NT2/D1 (cell line): ENCODE results near the gene TBK1.

Experiments used
- DNase-seq: peaks from one replicate; pipeline ENCODE4 v3.0.0-alpha.2; 2011; ENCODE audit warnings: low read depth, low spot score
- H3K27me3 ChIP-seq: 2 replicates; pipeline ENCODE4 v1.6.0; 2011; ENCODE audit warnings: mild to moderate bottlenecking; ENCODE audit not compliant: insufficient read length, insufficient read depth
- H3K36me3 ChIP-seq: 2 replicates; pipeline ENCODE4 v1.6.1; 2011; ENCODE audit warnings: mild to moderate bottlenecking, low read length, mixed read lengths; ENCODE audit not compliant: insufficient read depth, insufficient read length
- H3K4me1 ChIP-seq: 2 replicates; pipeline ENCODE4 v1.5.1; 2011; ENCODE audit not compliant: insufficient read depth, insufficient read length
- H3K4me3 ChIP-seq: 2 replicates; pipeline ENCODE4 v1.5.1; 2011; ENCODE audit warnings: low read depth; ENCODE audit not compliant: insufficient read length
- H3K9ac ChIP-seq: 2 replicates; pipeline ENCODE4 v1.6.0; 2011; ENCODE audit warnings: low read depth; ENCODE audit not compliant: insufficient read length
- H3K9me3 ChIP-seq: 2 replicates; pipeline ENCODE4 v1.5.1; 2011; ENCODE audit warnings: mild to moderate bottlenecking, low read length; ENCODE audit not compliant: insufficient read depth
- SUZ12 ChIP-seq: IDR thresholded peaks from 2 replicates; pipeline ENCODE4 v1.6.1; 2011; ENCODE audit not compliant: insufficient read length, insufficient read depth; ENCODE audit errors: extremely low read depth
- YY1 ChIP-seq: IDR thresholded peaks from 2 replicates; pipeline ENCODE4 v1.6.1; 2011; ENCODE audit not compliant: insufficient read length, insufficient read depth
- ZNF274 ChIP-seq: IDR thresholded peaks from 2 replicates; pipeline ENCODE4 v1.6.1; 2011; ENCODE audit warnings: mild to moderate bottlenecking, low read depth, low read length

Gene TBK1

GRCh38 chr12:64480148-64480547 is 28.2 kb downstream of the TBK1 start:
- H3K36me3 ChIP-seq, result peaks cover 39% of the 10 kb centered on the region
- H3K4me1 ChIP-seq, result no peaks in the 10 kb centered on the region
- TF ChIP-seq ZNF274 (no peak), YY1 (no peak), SUZ12 (no peak)

GRCh38 chr12:64486657-64487056 is 34.7 kb downstream of the TBK1 start:
- Histone ChIP-seq H3K27me3 (no peaks in the 10 kb centered on the region), H3K9ac (no peak overlapping the region), H3K9me3 (no peaks in the 10 kb centered on the region), H3K4me3 (no peak overlapping the region), H3K36me3 (peaks cover 72% of the 10 kb centered on the region), H3K4me1 (no peaks in the 10 kb centered on the region)
- no peak for TF ChIP-seq SUZ12
- TF ChIP-seq ZNF274, result no peak
- TF ChIP-seq YY1, result no peak
- DNase-seq, result no peak

More at GRCh38 chr12:64480148-64480547, 28.2 kb downstream of the TBK1 start:
- H3K9ac ChIP-seq, result no peak overlapping the region
- no peak overlapping the region for H3K4me3 ChIP-seq
- peaks cover 13% of the 10 kb centered on the region for H3K9me3 ChIP-seq
- no peaks in the 10 kb centered on the region for H3K27me3 ChIP-seq
- DNase-seq, result no peak

- H3K9ac ChIP-seq, result no peak overlapping the region
- no peaks in the 10 kb centered on the region for H3K27me3 ChIP-seq
- DNase-seq, result no peak
- H3K36me3 ChIP-seq, result peaks cover 90% of the 10 kb centered on the region
- H3K4me1 ChIP-seq, result no peaks in the 10 kb centered on the region
- no peaks in the 10 kb centered on the region for H3K9me3 ChIP-seq
- no peak overlapping the region for H3K4me3 ChIP-seq
- no peak for TF ChIP-seq ZNF274
- no peak for TF ChIP-seq YY1
- TF ChIP-seq SUZ12, result no peak
These were observed 39.8 kb downstream of the TBK1 start for GRCh38 chr12:64491718-64492117.

GRCh38 chr12:64493513-64493912 is 41.6 kb downstream of the TBK1 start:
- TF ChIP-seq ZNF274 (no peak), YY1 (no peak), SUZ12 (no peak)
- Histone ChIP-seq H3K9ac (no peak overlapping the region), H3K4me3 (no peak overlapping the region), H3K9me3 (no peaks in the 10 kb centered on the region), H3K27me3 (no peaks in the 10 kb centered on the region), H3K36me3 (peaks cover 92% of the 10 kb centered on the region), H3K4me1 (no peaks in the 10 kb centered on the region)
- DNase-seq, result no peak

- H3K4me1 ChIP-seq, result no peaks in the 10 kb centered on the region
- DNase-seq, result no peak
- H3K9ac ChIP-seq, result no peak overlapping the region
- H3K27me3 ChIP-seq, result no peaks in the 10 kb centered on the region
- TF ChIP-seq SUZ12 (no peak), YY1 (no peak), ZNF274 (no peak)
- H3K9me3 ChIP-seq, result no peaks in the 10 kb centered on the region
- no peak overlapping the region for H3K4me3 ChIP-seq
- peaks cover 84% of the 10 kb centered on the region for H3K36me3 ChIP-seq
These were observed 43.2 kb downstream of the TBK1 start for GRCh38 chr12:64494998-64495729.

- Histone ChIP-seq H3K4me1 (no peaks in the 10 kb centered on the region), H3K27me3 (no peaks in the 10 kb centered on the region), H3K36me3 (peaks cover 75% of the 10 kb centered on the region), H3K9ac (no peak overlapping the region), H3K4me3 (no peak overlapping the region), H3K9me3 (no peaks in the 10 kb centered on the region)
- DNase-seq, result no peak
- TF ChIP-seq YY1, result no peak
- TF ChIP-seq SUZ12, result no peak
- TF ChIP-seq ZNF274, result no peak
These were observed 45.0 kb downstream of the TBK1 start for GRCh38 chr12:64496839-64497400.

GRCh38 chr12:64497484-64497883 is 45.6 kb downstream of the TBK1 start:
- no peak for TF ChIP-seq ZNF274
- no peak for TF ChIP-seq YY1
- TF ChIP-seq SUZ12, result no peak
- H3K36me3 ChIP-seq, result peaks cover 71% of the 10 kb centered on the region

More at GRCh38 chr12:64497484-64497883, 45.6 kb downstream of the TBK1 start:
- Histone ChIP-seq H3K4me1 (no peaks in the 10 kb centered on the region), H3K4me3 (no peak overlapping the region), H3K9ac (no peak overlapping the region), H3K9me3 (no peaks in the 10 kb centered on the region), H3K27me3 (no peaks in the 10 kb centered on the region)
- DNase-seq, result no peak
